OCI-LY1 (cell line): ENCODE data around the gene FGGY.

Experiments used
- EZH2 ChIP-seq: fragments of 200-600 bp; sonication (generic), shearing (Covaris generic); IDR thresholded peaks from 2 replicates; pipeline ENCODE4 v1.8.0; 2017; ENCODE audit warnings: borderline replicate concordance, mixed run types, mild to moderate bottlenecking, antibody characterized with exemption, low read length, moderate library complexity, mixed read lengths
- TF ChIP-seq, protein P1 (sequence below): fragments of 200-600 bp; sonication (generic), shearing (Covaris generic); IDR thresholded peaks from 2 replicates; pipeline ENCODE4 v1.5.1; 2017; ENCODE audit warnings: mild to moderate bottlenecking, antibody characterized with exemption, low read length, moderate library complexity, mixed read lengths

DNA sequence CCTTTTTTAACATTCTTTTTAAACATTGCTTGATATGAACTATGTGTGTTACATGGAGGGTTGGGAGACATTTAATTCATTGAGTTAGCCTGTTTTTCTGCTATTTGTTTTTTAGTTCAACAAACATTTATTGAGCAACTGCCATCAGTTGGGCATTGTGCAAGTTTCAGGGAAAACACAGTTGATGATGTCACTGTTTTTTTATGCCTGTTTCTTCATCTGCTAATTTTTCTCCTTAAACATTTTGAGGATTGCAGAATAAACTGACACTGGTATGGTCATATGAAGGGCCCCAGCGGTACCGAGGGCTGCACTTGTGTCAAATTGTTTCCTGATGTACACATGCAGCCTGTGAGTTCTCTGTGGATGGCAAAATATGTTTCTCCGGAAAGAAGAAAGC, 253.0 kb downstream of the FGGY start:
- TF ChIP-seq, protein P1, sequence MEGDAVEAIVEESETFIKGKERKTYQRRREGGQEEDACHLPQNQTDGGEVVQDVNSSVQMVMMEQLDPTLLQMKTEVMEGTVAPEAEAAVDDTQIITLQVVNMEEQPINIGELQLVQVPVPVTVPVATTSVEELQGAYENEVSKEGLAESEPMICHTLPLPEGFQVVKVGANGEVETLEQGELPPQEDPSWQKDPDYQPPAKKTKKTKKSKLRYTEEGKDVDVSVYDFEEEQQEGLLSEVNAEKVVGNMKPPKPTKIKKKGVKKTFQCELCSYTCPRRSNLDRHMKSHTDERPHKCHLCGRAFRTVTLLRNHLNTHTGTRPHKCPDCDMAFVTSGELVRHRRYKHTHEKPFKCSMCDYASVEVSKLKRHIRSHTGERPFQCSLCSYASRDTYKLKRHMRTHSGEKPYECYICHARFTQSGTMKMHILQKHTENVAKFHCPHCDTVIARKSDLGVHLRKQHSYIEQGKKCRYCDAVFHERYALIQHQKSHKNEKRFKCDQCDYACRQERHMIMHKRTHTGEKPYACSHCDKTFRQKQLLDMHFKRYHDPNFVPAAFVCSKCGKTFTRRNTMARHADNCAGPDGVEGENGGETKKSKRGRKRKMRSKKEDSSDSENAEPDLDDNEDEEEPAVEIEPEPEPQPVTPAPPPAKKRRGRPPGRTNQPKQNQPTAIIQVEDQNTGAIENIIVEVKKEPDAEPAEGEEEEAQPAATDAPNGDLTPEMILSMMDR, result no peak
- TF ChIP-seq EZH2, result no peak
